ENCODE data around the gene RNF14.

- TF ChIP-seq, protein P1, sequence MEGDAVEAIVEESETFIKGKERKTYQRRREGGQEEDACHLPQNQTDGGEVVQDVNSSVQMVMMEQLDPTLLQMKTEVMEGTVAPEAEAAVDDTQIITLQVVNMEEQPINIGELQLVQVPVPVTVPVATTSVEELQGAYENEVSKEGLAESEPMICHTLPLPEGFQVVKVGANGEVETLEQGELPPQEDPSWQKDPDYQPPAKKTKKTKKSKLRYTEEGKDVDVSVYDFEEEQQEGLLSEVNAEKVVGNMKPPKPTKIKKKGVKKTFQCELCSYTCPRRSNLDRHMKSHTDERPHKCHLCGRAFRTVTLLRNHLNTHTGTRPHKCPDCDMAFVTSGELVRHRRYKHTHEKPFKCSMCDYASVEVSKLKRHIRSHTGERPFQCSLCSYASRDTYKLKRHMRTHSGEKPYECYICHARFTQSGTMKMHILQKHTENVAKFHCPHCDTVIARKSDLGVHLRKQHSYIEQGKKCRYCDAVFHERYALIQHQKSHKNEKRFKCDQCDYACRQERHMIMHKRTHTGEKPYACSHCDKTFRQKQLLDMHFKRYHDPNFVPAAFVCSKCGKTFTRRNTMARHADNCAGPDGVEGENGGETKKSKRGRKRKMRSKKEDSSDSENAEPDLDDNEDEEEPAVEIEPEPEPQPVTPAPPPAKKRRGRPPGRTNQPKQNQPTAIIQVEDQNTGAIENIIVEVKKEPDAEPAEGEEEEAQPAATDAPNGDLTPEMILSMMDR (IDR thresholded peaks at IDR 0.05): no peak
- TF ChIP-seq POLR2A (IDR thresholded peaks at IDR 0.05): no peak
Measured at GRCh38 chr5:141933151-141933550, 35.8 kb upstream of the RNF14 start.

Measured in gastroesophageal sphincter (tissue), 3 donors.